HEK293 (cell line): ENCODE results near the gene AHSA1.

ENCODE experiments used
- CTCF ChIA-PET: fragments of 350-600 bp; formaldehyde crosslinking; extraction: SDS; loops from one replicate; lab custom pipeline; 2021; ENCODE audit warnings: antibody characterized with exemption; lab: Yijun Ruan, JAX
- POLR2A ChIA-PET: fragments of 300-600 bp; formaldehyde crosslinking; extraction: SDS; loops from one replicate; lab custom pipeline; 2020; ENCODE audit warnings: antibody characterized with exemption, inconsistent platforms; lab: Yijun Ruan, JAX
- H3K27ac ChIP-seq: fragments of 200-500 bp; sonication (Bioruptor generic); 2 replicates; pipeline ENCODE4 v1.5.1; 2014; ENCODE audit warnings: low read depth, low read length, control low read depth, inconsistent platforms; ENCODE audit errors: extremely low read depth
- H3K36me3 ChIP-seq, 2 experiments: fragments of 200-500 bp in 1 of 2; sonication (Bioruptor generic) in 1 of 2; 1 replicate in 1 of 2; 2 replicates in 1 of 2; pipeline ENCODE4 v1.5.1; 2014 to 2017; ENCODE audit warnings: inconsistent platforms in 2 of 2, low read length in 2 of 2; ENCODE audit not compliant: control insufficient read depth in 2 of 2, insufficient read depth in 1 of 2
- H3K4me1 ChIP-seq: fragments of 200-500 bp; sonication (Bioruptor generic); 2 replicates; pipeline ENCODE4 v1.5.1; 2014; ENCODE audit warnings: mild to moderate bottlenecking, low read length, inconsistent platforms; ENCODE audit not compliant: control insufficient read depth, insufficient read depth
- H3K4me3 ChIP-seq: 2 replicates; pipeline ENCODE4 v1.5.1; 2011; ENCODE audit warnings: low read depth, mild to moderate bottlenecking, control low read depth, low read length, moderate library complexity
- H3K9me3 ChIP-seq: fragments of 200-500 bp; sonication (Bioruptor generic); 2 replicates; pipeline ENCODE4 v1.5.1; 2014; ENCODE audit warnings: low read depth, low read length, inconsistent platforms; ENCODE audit not compliant: control insufficient read depth, insufficient read depth
- BCL11B ChIP-seq: fragments of 450-650 bp; formaldehyde crosslinking; IDR thresholded peaks from 2 replicates; pipeline ENCODE4 v1.5.1; 2016; ENCODE audit warnings: low read depth, missing biosample characterization, missing genetic modification characterization
- BCL6B ChIP-seq: fragments of 450-650 bp; formaldehyde crosslinking; IDR thresholded peaks from 2 replicates; pipeline ENCODE4 v1.5.1; 2017; ENCODE audit warnings: missing biosample characterization, missing genetic modification characterization
- EGR2 ChIP-seq: fragments of 450-650 bp; formaldehyde crosslinking; IDR thresholded peaks from 2 replicates; pipeline ENCODE4 v1.5.1; 2016; ENCODE audit warnings: low read depth, missing biosample characterization, missing genetic modification characterization
- GFI1B ChIP-seq: fragments of 450-650 bp; formaldehyde crosslinking; IDR thresholded peaks from 2 replicates; pipeline ENCODE4 v1.5.1; 2016; ENCODE audit warnings: missing biosample characterization, missing genetic modification characterization
- GLI4 ChIP-seq: fragments of 450-650 bp; formaldehyde crosslinking; IDR thresholded peaks from 2 replicates; pipeline ENCODE4 v1.5.1; 2016; ENCODE audit warnings: missing biosample characterization, missing genetic modification characterization
- KLF10 ChIP-seq: fragments of 450-650 bp; IDR thresholded peaks from 2 replicates; pipeline ENCODE4 v1.5.1; 2018; ENCODE audit warnings: missing biosample characterization, mild to moderate bottlenecking, missing genetic modification characterization
- KLF8 ChIP-seq: fragments of 450-650 bp; formaldehyde crosslinking; IDR thresholded peaks from 2 replicates; pipeline ENCODE4 v1.5.1; 2016; ENCODE audit warnings: missing biosample characterization, missing genetic modification characterization
- MEIS1 ChIP-seq: sonication (generic); formaldehyde crosslinking; IDR thresholded peaks from 2 replicates; pipeline ENCODE4 v1.8.1; 2022; ENCODE audit warnings: missing genetic modification reagents, mild to moderate bottlenecking, borderline replicate concordance
- MZF1 ChIP-seq: fragments of 450-650 bp; formaldehyde crosslinking; IDR thresholded peaks from 2 replicates; pipeline ENCODE4 v1.5.1; 2017; ENCODE audit warnings: missing biosample characterization, missing genetic modification characterization, borderline replicate concordance
- ZBTB7A ChIP-seq: fragments of 450-650 bp; formaldehyde crosslinking; IDR thresholded peaks from 2 replicates; pipeline ENCODE4 v1.5.1; 2016; ENCODE audit warnings: low read depth, missing biosample characterization, missing genetic modification characterization
- ZBTB8A ChIP-seq: fragments of 450-650 bp; formaldehyde crosslinking; IDR thresholded peaks from 2 replicates; pipeline ENCODE4 v1.5.1; 2016; ENCODE audit warnings: missing biosample characterization, missing genetic modification characterization
- ZFP37 ChIP-seq: fragments of 450-650 bp; formaldehyde crosslinking; IDR thresholded peaks from 2 replicates; pipeline ENCODE4 v1.5.1; 2016; ENCODE audit warnings: missing biosample characterization, missing genetic modification characterization
- ZNF10 ChIP-seq: fragments of 450-650 bp; formaldehyde crosslinking; IDR thresholded peaks from 2 replicates; pipeline ENCODE4 v1.5.1; 2017; ENCODE audit warnings: missing biosample characterization, missing genetic modification characterization
- ZNF19 ChIP-seq: fragments of 450-650 bp; formaldehyde crosslinking; IDR thresholded peaks from 2 replicates; pipeline ENCODE4; 2016; ENCODE audit warnings: missing biosample characterization, missing genetic modification characterization, low read depth
- ZNF223 ChIP-seq: fragments of 450-650 bp; formaldehyde crosslinking; IDR thresholded peaks from 2 replicates; pipeline ENCODE4 v1.5.1; 2016; ENCODE audit warnings: missing biosample characterization, missing genetic modification characterization
- ZNF324 ChIP-seq: fragments of 450-650 bp; formaldehyde crosslinking; IDR thresholded peaks from 2 replicates; pipeline ENCODE4 v1.5.1; 2016; ENCODE audit warnings: missing biosample characterization, missing genetic modification characterization
- ZNF341 ChIP-seq: fragments of 450-650 bp; formaldehyde crosslinking; IDR thresholded peaks from 2 replicates; pipeline ENCODE4; 2016; ENCODE audit warnings: low read depth, missing biosample characterization, missing genetic modification characterization
- ZNF350 ChIP-seq: fragments of 450-650 bp; formaldehyde crosslinking; IDR thresholded peaks from 2 replicates; pipeline ENCODE4 v1.5.0; 2017; ENCODE audit warnings: missing biosample characterization, mild to moderate bottlenecking, missing genetic modification characterization
- ZNF423 ChIP-seq: fragments of 450-650 bp; formaldehyde crosslinking; IDR thresholded peaks from 2 replicates; pipeline ENCODE4 v1.5.1; 2016; ENCODE audit warnings: missing biosample characterization, missing genetic modification characterization
- ZNF521 ChIP-seq: fragments of 450-650 bp; formaldehyde crosslinking; IDR thresholded peaks from 2 replicates; pipeline ENCODE4 v1.5.1; 2017; ENCODE audit warnings: missing biosample characterization, mild to moderate bottlenecking, missing genetic modification characterization
- ZNF529 ChIP-seq: fragments of 450-650 bp; formaldehyde crosslinking; IDR thresholded peaks from 2 replicates; pipeline ENCODE4 v1.5.1; 2017; ENCODE audit warnings: missing genetic modification characterization, missing biosample characterization; ENCODE audit not compliant: insufficient replicate concordance
- ZNF596 ChIP-seq: fragments of 450-650 bp; IDR thresholded peaks from 2 replicates; pipeline ENCODE4 v1.5.0; 2018; ENCODE audit warnings: missing biosample characterization, mild to moderate bottlenecking, missing genetic modification characterization, moderate library complexity
- ZNF623 ChIP-seq: fragments of 450-650 bp; formaldehyde crosslinking; IDR thresholded peaks from 2 replicates; pipeline ENCODE4 v1.5.1; 2016; ENCODE audit warnings: missing biosample characterization, missing genetic modification characterization
- ZNF670 ChIP-seq: fragments of 450-650 bp; formaldehyde crosslinking; IDR thresholded peaks from 2 replicates; pipeline ENCODE4 v1.5.1; 2016; ENCODE audit warnings: missing biosample characterization, missing genetic modification characterization, low read depth
- ZNF707 ChIP-seq: fragments of 450-650 bp; formaldehyde crosslinking; IDR thresholded peaks from 2 replicates; pipeline ENCODE4 v1.5.1; 2016; ENCODE audit warnings: missing biosample characterization, missing genetic modification characterization
- ZNF830 ChIP-seq: fragments of 450-650 bp; IDR thresholded peaks from 2 replicates; pipeline ENCODE4 v1.5.0; 2018; ENCODE audit warnings: missing biosample characterization, missing genetic modification characterization, low read depth, mild to moderate bottlenecking, moderate library complexity
- ZSCAN4 ChIP-seq: fragments of 450-650 bp; formaldehyde crosslinking; IDR thresholded peaks from 2 replicates; pipeline ENCODE4 v1.5.1; 2017; ENCODE audit warnings: missing biosample characterization, missing genetic modification characterization
- ZXDB ChIP-seq: fragments of 450-650 bp; formaldehyde crosslinking; IDR thresholded peaks from 2 replicates; pipeline ENCODE4 v1.5.1; 2016; ENCODE audit warnings: missing biosample characterization, missing genetic modification characterization

Gene AHSA1

GRCh38 chr14:77436042-77436441 lies 21.9 kb upstream of the AHSA1 start:
- no peaks in the 10 kb centered on the region for H3K9me3 ChIP-seq
- no peaks in the 10 kb centered on the region for H3K4me1 ChIP-seq
- H3K36me3 ChIP-seq, result peaks cover 46 to 52% of the 10 kb centered on the region in 2 experiments
- no peak overlapping the region for H3K4me3 ChIP-seq
- CTCF ChIA-PET, result interaction anchor here (0.6 kb wide), 1 partner anchor 188 kb away, joined by 4 read pairs; no protein-coding TSS in a partner anchor
- no peak overlapping the region for H3K27ac ChIP-seq
- POLR2A ChIA-PET, result no interaction called here
- no peak for TF ChIP-seq ZNF707 (tag by site-specific recombination)
- no peak for TF ChIP-seq ZNF670 (tag by site-specific recombination)
- TF ChIP-seq MZF1 (tag by site-specific recombination), result no peak
- TF ChIP-seq ZNF223 (tag by site-specific recombination), result no peak
- TF ChIP-seq ZNF10 (tag by site-specific recombination), result no peak
- TF ChIP-seq ZBTB7A (tag by site-specific recombination), result no peak
- no peak for TF ChIP-seq ZNF521 (tag by site-specific recombination)
- TF ChIP-seq, all 188 proteins: peak for 0

- Histone ChIP-seq H3K9me3 (no peaks in the 10 kb centered on the region), H3K27ac (no peak overlapping the region), H3K4me3 (no peak overlapping the region), H3K4me1 (no peaks in the 10 kb centered on the region), H3K36me3 (peaks cover 40 to 65% of the 10 kb centered on the region in 2 experiments)
- TF ChIP-seq ZBTB8A (tag by site-specific recombination) (no peak), ZNF596 (tag by site-specific recombination) (no peak), ZNF529 (tag by site-specific recombination) (no peak), ZNF324 (no peak), ZNF19 (tag by site-specific recombination) (no peak), ZNF623 (tag by site-specific recombination) (no peak), KLF10 (tag by site-specific recombination) (no peak), ZNF350 (tag by site-specific recombination) (no peak), KLF8 (tag by site-specific recombination) (no peak), ZXDB (no peak), BCL6B (tag by site-specific recombination) (no peak), ZNF670 (tag by site-specific recombination) (no peak), ZNF830 (tag by site-specific recombination) (no peak), BCL11B (tag by site-specific recombination) (no peak), GFI1B (no peak), ZFP37 (tag by site-specific recombination) (no peak), ZNF423 (tag by site-specific recombination) (no peak), EGR2 (tag by site-specific recombination) (no peak)
- POLR2A ChIA-PET, result no interaction called here
- CTCF ChIA-PET, result no interaction called here
Observed at GRCh38 chr14:77438596-77438995, 19.3 kb upstream of the AHSA1 start.

GRCh38 chr14:77439861-77440260 lies 18.0 kb upstream of the AHSA1 start:
- peaks cover 42 to 63% of the 10 kb centered on the region in 2 experiments for H3K36me3 ChIP-seq
- no peak overlapping the region for H3K4me3 ChIP-seq
- ChIA-PET CTCF (no interaction called here), POLR2A (no interaction called here)
- no peaks in the 10 kb centered on the region for H3K9me3 ChIP-seq
- no peak for TF ChIP-seq ZSCAN4 (tag by site-specific recombination)
- no peak for TF ChIP-seq GLI4 (tag by site-specific recombination)
- TF ChIP-seq ZNF341 (tag by site-specific recombination), result no peak
- TF ChIP-seq MEIS1 (CRISPR knock-in tag), result no peak
- no peak overlapping the region for H3K27ac ChIP-seq
- H3K4me1 ChIP-seq, result no peaks in the 10 kb centered on the region
